Activated naive CD8-positive, alpha-beta T cell treated with anti-CD3 and anti-CD28 coated beads, Interleukin-2, amount 50 U/mL, for 16 hours (primary cell): ENCODE data around the gene MEGF6.
A peak's percentile ranks its signal among the peaks of the same experiment; 100 is the strongest.
"Not testable (repeated sequence)": the region's sequence is repeated elsewhere in the genome, so short reads cannot be mapped to it uniquely, and the experiment has no call there.

Experiments
- DNase-seq: peaks from one replicate; pipeline ENCODE4 v3.0.0-alpha.2; 2020; ENCODE audit warnings: low read depth, low spot score

MEGF6 gene

DNA sequence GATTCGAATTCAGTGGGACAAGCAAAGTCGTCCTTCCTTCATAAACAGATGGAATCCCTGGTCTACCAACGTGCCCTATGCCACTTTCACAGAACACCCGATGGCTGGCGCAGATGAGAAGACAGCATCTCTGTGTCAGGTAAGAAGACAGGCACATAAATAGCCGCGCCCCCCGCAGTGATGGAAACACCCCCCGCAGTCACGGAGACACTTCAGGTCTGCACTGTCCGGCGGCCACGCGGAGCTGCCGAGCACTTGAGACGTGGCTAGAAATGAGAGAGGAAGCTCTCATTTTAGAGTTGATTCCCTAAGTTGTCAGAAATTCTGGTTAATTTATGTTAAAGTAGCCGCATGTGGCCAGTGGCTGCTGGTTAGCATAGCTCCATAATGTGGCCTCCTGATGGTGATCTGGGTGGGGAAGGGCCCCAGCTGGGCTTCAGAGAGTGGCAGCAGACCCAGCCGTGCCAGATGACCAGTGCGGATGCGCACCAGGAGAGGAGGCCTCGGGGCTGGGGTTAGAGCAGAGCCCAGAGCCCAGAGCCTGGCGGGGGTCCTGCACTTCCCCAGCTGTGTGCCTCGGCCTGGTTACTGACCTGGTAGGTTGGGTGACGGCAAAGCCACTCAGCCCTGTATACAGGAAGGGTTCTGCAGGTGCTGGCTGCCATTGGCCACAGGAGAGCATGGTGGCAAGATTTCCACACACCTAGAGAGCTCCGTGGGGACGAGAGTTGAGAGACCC is 16.4 kb upstream of the MEGF6 start:
- no peak for DNase-seq

DNA sequence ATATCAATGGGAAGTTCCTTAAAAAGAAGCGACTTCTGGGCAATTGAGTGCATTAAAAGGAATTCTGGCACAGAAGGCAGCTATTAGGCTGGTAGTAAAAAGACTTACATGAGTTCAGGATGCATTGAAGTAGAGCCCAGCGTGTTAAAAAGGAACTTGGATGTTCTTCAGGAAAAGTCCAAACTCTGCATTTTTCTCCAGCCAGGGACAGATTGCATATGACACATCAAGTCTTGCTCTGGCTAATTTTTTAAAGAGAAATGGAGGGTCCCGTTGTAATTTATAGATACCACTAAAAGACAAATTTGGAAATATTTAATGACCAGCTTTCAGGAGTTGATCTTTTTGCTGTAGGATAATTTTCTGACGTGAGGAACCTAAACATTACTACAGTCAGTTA is 14.7 kb upstream of the MEGF6 start:
- no peak for DNase-seq

DNA sequence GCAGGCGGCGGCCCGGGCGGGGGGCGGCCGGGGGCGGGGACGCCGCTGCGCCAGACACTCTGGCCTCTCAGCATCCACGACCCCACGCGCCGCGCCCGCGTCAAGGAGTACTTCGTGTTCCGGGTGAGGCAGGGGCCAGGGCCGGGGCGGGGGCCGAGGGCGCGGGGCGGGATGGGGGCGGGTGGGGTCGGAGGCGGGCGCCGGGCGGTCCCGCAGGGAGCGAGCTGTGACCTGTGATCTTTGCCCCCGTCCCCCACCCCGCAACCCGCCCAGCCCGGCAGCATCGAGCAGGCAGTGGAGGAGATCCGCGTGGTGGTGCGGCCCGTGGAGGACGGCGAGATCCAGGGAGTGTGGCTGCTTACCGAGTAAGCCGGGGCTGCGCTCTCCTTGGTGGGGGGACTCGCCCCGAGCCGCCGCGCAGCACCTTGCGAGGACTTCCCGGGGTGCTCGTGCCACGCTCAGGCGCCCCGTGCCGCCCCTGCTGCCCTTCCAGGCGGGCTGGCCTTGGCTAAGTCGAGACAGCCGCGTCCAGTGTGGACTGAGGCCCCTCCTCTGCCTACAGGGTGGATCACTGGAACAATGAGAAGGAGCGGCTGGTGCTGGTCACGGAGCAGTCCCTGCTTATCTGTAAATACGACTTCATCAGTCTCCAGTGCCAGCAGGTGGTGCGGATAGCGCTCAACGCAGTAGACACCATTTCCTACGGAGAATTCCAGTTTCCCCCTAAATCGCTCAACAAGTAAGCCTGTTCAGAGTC is 14.0 kb upstream of the MEGF6 start:
- DNase-seq, result no peak

DNA sequence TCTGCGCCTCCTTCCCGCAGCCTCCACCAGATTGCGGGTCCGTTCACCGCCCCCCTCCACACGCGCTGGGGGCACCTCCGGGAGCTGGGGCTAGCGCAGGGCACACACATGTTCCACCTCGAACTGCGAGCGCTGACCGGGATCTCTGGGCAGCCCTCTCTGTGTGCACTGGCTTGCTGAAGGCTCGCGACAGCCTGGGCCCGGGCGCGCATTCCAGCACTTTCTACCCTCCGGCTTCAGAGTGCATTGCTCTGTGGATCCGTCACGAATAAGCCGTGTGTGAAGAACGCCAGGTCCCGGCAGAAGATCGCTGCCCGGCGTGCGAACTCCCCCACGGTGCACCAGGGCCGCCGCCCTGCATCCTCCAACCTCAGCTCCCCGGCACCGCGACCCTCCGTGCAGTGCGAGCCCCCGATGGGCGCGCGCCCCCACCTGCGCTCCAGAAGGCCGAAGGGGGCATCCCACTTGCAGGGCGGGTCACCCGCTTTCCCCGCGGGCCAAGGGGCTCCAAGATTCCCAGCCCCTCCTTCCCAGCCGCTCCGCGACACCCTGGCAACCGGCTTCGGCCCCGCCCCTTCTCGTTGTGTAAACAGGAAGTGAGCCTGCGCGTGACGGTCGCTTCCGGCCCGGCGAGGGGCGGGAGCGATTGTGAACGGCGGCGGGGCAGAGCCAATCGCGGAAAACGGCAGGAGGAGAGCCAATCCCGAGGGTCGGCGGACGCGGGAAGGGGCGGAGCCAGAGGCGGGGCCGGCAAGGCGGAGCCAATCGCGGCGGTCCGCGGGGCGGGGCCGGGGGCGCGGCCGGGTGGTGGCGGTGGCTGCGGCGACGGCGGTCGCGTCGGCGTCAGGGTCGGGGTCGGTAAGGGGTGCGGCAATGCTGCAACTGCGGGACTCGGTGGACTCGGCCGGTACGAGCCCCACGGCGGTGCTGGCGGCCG is 13.2 kb upstream of the MEGF6 start, which contains the start of gene TPRG1L:
Gene TPRG1L (plus strand): TSS at position 816 of the 937 bp plus-strand sequence. CDS start 58 bp downstream, at position 874.
- DNase-seq, result peak; percentile 96

DNA sequence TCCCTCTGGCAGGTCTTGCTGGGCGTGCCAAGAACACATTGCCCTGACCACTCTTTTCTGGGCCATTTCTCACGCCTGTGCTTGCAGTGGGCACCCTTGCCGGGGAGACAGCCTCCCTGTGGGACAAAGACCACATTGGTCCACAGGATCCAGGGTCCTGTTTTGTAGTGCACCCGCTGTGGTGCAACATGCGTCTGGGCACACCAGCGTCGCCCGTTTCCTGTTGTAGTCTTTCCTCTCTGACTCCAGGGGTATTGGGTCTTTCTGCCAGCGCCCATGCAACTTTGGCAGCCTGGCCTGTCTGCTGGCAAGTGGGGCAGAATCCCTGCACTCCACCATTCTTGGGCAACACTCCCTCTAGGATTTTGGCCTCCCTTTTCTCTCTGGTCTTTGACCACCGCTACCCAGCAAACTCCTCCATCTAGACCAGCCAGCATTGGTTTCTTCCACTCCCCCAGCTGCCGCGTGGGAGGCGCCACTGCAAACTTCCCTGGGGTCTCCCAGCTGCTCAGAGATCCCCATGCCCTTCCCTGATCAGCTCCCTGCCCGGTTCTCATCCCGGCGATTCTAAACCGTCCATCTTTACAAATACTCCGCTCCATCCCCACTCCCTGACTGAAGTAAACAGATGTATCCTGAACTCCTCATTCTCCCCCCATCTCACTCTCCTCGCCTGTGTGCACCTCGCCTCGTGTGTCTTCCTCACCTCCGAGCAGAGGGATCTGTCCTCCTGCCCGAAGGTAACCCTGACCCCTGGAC is 12.3 kb upstream of the MEGF6 start:
- no peak for DNase-seq

DNA sequence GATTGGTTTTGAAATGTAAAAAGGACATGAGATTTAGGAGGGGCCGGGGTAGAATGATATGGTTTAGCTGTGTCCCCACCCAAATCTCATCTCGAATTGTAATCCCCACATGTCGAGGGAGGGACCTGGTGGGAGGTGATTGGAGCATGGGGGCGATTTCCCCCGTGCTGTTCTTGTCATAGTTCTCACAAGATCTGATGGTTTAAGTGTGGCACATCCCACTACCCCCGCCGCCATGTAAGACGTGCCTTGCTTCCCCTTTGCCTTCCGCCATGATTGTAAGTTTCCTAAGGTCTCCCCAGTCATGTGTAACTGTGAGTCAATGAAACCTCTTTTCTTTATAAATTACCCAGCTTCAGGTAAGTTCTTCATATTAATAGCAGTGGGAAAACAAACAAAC is 10.8 kb upstream of the MEGF6 start:
- not testable (repeated sequence) for DNase-seq

DNA sequence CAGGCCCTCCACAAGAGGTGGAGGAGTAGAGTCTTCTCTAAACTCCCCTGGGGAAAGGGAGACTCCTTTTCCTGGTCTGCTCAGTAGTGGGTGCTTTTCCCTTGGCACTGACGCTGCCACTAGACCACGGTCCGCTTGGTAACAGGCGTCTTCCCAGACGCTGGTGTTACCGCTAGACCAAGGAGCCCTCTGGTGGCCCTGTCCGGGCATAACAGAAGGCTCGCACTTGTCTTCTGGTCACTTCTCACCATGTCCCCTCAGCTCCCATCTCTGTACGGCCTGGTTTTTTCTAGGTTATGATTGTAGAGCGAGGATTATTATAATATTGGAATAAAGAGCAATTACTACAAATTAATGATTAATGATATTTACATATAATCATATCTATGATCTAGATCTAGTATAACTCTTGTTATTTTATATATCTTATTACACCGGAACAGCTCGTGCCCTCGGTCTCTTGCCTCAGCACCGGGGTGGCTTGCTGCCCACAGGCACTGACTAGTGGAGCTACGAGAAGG is 9.9 kb upstream of the MEGF6 start:
- not testable (repeated sequence) for DNase-seq

DNA sequence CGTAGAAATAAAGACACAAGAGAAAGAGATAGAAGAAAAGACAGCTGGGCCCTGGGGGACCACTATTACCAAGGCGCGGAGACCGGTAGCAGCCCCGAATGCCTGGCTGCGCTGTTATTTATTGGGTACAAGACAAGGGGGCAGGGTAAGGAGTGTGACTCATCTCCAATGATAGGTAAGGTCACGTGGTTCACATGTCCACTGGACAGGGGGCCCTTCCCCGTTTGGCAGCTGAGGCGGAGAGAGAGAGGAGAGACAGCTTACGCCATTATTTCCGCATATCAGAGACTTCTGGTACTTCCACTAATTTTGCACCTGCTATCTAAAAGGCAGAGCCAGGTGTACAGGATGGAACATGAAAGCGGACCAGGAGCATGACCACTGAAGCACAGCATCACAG is 9.4 kb upstream of the MEGF6 start:
- DNase-seq, result no peak

DNA sequence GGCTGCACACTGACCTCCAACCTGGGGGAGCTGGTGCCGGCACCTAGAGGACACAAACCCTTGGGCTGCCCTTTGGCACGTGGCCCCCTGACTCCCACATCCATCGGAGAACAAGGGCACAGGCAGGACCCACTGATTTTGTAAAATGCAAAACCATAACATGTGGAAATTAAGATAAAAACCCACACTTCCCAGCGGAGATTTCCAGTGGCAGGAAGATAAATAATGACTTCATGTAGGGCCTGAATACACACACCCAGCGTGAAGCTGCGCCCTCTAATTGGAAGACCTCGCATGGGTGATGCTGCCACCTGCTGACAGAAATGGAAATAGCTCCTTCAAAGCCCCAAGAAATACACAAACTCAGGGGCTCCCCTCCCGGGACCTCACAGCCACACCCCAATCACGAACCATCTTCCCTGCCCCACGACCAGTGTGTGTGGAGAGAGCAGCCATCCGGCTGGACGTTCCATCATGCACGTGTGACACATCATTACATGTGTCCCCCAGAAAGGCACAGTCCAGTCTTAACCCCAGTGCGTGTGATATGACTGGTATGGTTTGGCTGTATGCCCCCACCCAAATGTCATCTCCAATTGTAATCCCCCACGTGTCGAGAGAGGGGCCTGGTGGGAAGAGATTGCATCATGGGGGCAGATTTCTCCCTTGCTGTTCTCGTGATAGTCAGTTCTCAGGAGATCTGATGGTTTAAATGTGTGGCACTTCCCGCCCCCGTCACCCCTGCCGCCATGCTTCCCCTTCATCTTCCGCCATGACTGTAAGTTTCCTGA is 7.8 kb upstream of the MEGF6 start:
- DNase-seq, result peak; percentile 52

DNA sequence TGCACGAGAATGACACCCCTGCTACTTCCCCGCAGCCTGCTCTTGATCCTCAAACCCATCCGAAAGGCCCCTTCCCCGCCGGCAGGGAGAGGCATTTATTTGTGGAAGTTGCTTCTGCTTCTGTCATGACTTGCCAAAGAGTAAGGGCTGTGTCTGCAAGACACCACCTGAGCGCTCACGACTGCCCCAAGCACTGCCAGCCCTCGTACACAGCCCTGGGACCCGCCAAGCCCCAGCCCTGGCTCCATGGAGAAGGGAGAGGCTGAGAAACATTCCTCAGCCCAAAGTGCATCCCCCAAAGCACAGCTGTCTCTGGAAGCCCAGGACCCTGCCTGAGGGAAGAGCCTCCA is 7.2 kb upstream of the MEGF6 start:
- no peak for DNase-seq

DNA sequence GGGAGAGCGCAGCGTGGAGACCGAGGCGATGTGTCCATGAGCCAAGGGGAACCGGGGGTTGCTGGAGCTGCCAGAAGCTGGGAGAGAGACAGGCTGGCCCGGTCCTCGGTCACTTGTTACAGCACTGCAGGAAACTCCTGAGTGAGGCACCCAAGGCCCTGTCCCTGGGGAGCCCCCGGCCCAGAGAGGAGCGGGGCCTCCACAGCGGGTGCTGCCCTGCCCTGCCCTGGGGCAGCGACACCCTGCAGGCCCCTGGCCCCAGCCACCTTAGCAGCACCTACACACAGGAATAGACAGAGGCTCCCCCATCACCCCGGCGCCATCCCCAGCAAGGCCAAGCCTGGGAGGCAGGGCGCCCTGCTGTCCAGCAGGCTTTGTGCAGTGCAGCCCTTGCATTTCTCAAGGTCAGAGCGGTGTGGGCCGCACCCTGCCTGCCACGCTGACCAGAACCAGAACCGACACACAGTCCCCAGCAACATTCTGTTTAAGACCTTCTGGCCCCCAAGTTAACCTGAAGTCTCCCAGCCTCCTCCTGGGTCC is 6.6 kb upstream of the MEGF6 start:
- no peak for DNase-seq

DNA sequence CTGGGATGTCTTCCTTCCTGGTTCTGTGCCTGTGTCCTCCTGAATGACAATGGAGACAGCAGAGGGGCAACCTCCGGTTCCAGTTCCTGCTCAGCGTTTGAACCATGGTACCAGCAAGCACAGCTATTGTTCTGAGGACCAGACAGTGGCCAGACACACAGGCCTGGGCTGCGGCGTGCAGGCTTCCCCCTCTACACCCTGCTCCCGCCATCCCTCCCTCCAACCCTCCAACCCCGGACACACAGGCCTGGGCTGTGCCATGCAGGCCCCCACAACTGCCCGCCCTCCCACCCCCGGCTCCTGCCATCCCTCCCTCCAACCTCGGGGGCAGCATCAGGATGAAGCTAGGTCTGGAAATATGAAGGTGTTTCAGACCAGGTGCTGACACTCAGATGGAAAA is 5.6 kb upstream of the MEGF6 start:
- DNase-seq, result no peak

DNA sequence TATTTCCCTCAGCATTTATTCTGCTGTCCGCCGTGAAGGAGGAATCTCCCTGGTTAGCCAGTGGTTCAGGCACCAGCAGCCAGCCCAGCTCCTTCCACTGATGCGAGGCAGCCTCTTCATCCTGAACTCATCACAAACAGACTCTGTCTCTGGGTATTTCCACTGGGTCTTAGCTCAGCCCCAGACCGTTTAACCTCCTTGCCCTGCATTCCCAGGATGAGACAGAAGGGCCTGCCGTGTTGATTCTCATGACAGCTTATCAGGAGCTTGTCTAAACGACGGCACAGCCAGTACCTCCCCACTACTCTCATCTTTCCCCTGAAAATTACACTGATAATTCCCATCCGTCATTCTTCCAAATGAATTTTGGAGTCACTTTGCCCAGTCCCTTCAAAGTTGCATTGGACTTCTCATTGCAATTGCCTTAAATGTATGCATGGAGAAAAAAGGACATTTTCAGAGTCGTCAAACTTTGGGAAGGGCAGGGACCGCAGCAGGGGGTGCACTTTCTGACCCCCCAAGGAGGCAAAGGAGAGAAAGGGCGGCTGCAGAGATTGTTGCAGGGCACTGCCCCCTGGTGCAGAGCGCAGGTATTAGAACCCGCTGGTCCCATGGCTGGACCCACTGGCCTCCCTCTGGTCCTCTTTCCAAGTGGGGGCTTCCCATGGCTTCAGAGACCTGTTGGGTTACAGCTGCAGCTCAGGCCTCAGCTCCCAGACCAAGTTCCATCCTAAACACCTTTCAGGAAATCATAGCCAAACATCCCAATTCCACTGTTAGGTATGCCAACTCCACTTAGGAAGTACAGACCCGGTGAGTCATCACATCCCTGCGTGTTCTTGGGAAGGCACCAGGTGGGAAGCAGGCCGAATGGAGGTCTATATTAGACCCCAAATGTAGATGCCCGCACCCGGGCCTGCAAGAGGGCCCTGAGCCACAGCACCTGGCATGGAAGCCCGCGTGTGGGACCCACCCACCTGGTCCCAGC is 3.7 kb upstream of the MEGF6 start:
- no peak for DNase-seq

DNA sequence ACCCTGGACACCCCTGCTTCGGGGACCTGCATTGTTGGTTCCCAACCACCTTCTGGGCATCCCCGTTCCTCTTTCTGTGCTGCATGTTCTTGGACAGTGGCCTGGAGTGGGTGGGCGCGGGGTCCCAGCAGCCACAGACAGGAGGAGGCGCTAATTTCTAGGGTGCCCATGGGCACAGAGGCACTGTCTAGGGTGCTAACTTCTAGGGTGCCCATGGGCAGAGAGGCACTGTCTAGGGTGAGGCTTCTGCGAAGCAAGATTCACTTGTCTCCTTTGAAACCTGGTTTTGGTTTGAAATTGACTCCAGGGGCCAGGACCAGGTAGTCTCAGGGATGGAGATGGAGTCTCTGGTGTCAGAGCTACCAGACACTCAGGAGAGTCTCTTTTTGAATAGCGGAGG is 815 bp upstream of the MEGF6 start:
- no peak for DNase-seq

DNA sequence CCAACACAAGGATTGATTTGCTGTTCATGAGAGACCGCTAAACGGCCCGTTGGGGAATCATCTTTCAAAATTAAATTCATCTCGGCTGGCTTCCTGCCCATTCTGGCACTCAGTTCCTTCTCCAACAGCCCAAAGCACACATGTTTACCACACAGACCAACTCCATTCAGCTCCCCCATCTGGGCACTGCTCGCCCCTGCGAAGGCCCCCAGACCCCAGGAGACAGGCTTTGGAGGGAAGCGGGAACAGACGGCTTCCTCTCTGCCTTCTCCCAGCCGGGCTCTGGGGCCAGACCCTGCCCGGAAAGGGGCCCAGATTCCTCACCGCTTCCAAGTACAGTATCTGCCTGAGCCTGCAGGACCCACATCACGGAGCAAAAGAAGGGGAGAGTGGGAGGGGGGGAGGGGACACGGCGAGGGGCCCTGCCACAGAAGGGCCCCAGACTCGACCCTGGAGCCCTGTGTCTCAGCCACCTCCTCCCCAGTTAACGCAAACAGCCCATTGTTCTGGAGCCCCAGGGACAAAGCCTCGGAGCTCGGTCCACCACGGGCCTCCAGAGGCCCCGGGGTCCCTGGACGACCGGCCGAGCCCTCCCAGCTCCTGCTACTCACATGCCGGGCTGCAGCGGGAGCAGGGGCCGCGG is 660 bp downstream of the MEGF6 start:
- DNase-seq, result no peak

DNA sequence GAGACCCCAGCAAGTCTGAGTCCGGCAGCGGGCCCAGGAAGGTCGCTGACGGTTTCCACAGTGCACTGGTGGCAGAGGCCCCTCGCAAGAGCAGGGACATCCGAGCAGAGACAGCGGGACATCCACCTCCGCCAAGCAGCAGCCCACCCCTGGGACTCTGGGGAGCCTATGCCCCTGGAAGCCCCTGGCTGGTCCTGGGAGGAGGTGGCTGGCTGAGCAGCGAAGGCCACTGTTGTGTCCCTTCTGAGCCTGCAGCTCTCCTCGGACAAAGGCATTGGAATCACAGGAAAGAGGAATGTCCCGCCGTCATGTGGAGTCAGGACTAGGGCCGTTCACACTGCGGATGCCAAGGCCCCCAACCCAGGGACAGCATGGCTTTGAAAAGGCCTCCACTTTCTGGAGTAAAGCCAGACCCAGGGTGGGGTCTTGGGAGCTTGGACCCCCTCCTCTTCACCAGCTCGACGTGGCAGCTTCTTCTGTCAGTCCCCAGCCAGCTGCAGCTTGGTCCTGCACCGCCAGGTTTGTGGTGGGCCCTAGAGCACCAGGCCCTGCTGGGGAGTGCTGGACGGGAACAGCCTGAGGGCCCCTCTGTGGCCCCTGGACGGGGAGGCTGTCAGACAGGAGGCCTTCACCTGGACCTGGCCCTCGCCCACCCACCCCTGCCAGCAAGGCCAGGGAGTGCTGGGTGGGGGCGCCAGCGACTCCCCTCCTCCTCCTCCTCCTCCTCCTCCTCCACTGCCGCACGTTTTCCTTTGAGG is 1.4 kb downstream of the MEGF6 start:
- DNase-seq, result no peak

DNA sequence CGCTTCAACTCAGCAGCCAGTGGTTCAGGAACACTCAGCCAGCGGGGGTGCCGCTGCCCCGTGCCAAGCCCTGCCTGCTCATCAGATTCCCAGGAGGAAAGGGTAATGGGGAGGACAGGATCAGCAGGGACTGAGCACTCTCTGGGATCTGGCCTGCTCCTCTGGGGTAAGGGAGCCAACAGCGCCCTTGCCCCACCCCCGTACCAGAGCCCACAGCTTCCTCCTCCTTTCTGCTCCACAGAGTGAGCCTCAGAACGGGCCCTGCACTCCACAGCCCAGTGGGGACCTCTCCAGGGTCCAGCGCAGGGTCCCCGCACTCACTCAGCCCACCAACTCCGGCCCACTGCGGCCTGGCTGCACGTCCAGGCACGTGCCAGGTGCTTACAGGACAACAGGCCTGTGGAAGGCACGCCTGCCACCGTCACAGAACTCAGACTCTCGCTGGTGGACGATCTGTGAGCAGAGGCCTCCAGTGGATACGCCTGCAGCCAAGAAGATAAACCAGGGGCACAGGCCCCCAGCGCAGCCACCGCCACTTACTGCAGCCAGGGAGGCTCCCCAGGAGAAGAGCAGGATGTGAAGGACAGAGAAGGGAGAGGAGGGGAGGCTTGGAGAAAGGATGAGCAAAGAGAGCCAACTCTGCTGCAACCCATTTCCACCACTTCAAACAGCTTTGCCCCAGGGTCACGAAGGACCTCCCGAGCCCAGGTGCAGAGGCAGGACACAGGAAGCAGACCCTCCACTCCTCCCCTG is 2.1 kb downstream of the MEGF6 start:
- DNase-seq, result no peak
